Spleen (tissue), 11 donors: ENCODE measurements around the gene ALKBH5. TPM values are rescaled to one million over a fixed set of nuclear protein-coding genes. Genes with fewer than 3 reads are reported as not detected.

Experiments used
- DNase-seq: peaks from one replicate; pipeline ENCODE4 v3.0.0-alpha.2; 2020
- H3K27ac ChIP-seq, 8 donors: fragments of 200-600 bp; sonication (generic) in 7 of 8; 1 replicate in 4 of 8; 2 replicates in 4 of 8; pipeline versions ENCODE4 v1.5.0 to v1.8.0; 2016 to 2021; ENCODE audit warnings: inconsistent platforms in 4 of 8, mild to moderate bottlenecking in 4 of 8, moderate library complexity in 1 of 8
- H3K27me3 ChIP-seq, 7 donors: fragments of 200-600 bp; sonication (generic) in 6 of 7; replicated peaks in 1 of 7; 1 replicate in 4 of 7; 2 replicates in 3 of 7; pipeline versions ENCODE4 v1.5.0 to v1.8.0; 2016 to 2021; ENCODE audit warnings: inconsistent platforms in 3 of 7, mild to moderate bottlenecking in 1 of 7
- H3K36me3 ChIP-seq, 6 donors: fragments of 200-600 bp; sonication (generic) in 5 of 6; 1 replicate in 4 of 6; 2 replicates in 2 of 6; pipeline versions ENCODE4 v1.5.0 to v1.8.0; 2016 to 2021; ENCODE audit warnings: inconsistent platforms in 2 of 6
- H3K4me1 ChIP-seq, 6 donors: fragments of 200-600 bp; sonication (generic) in 5 of 6; 1 replicate in 3 of 6; 2 replicates in 3 of 6; pipeline versions ENCODE4 v1.5.0 to v1.8.0; 2016 to 2021; ENCODE audit warnings: inconsistent platforms in 3 of 6
- H3K4me3 ChIP-seq, 8 donors: fragments of 200-600 bp; sonication (generic) in 7 of 8; 1 replicate in 4 of 8; 2 replicates in 4 of 8; pipeline versions ENCODE4 v1.5.0 to v1.8.0; 2016 to 2021; ENCODE audit warnings: inconsistent platforms in 4 of 8, mild to moderate bottlenecking in 4 of 8, moderate library complexity in 2 of 8
- H3K9me3 ChIP-seq, 8 donors: fragments of 200-600 bp; sonication (generic) in 7 of 8; 1 replicate in 4 of 8; 2 replicates in 4 of 8; pipeline versions ENCODE4 v1.5.0 to v1.8.0; 2016 to 2021; ENCODE audit warnings: inconsistent platforms in 4 of 8
- CTCF ChIP-seq, 11 experiments: fragments of 200-600 bp in 7 of 11; fragments of 450-650 bp in 4 of 11; sonication (generic) in 4 of 11; IDR thresholded peaks in 8 of 11; conservative IDR thresholded peaks in 3 of 11; 1 replicate in 7 of 11; 2 replicates in 4 of 11; pipeline versions ENCODE4 v1.4.0 to v1.8.0; 2016 to 2021; ENCODE audit warnings: antibody characterized with exemption in 11 of 11, inconsistent platforms in 4 of 11, mild to moderate bottlenecking in 1 of 11
- POLR2A ChIP-seq, 3 donors: fragments of 450-650 bp; IDR thresholded peaks; one replicate each; pipeline ENCODE4 v1.5.1; 2017; ENCODE audit warnings: antibody characterized with exemption in 3 of 3, mild to moderate bottlenecking in 1 of 3
- POLR2AphosphoS5 ChIP-seq, 3 donors: sonication (generic); formaldehyde crosslinking; IDR thresholded peaks; one replicate each; pipeline ENCODE4 v1.5.1; 2017; ENCODE audit warnings: antibody characterized with exemption in 3 of 3
- WGBS, 5 donors: extraction: QIAGEN DNeasy Blood & Tissue Kit in 3 of 5; methylation state at CpG; one replicate each; pipeline versions ENCODE4 v1.1.5 to v1.1.7; 2013 to 2018; 5-methylcytosine and 5-hydroxymethylcytosine counted together
- intact Hi-C: fragments of 100-400 bp; cut with DNase I; formaldehyde crosslinking; loops from one replicate; pipeline ENCODE4 v1.15.0; 2023; ENCODE audit warnings: low total_unique reads
- polyA plus RNA-seq, 3 donors: library from polyadenylated mRNA; stranded (reverse); fragments of 200-250 nt; gene quantifications; one replicate each; pipeline ENCODE4 v1.2.1, GENCODE V29; 2013
- total RNA-seq, 7 donors: library from RNA; depleted of rRNA in 3 of 7; stranded (reverse); fragments of >200 nt in 3 of 7; fragmentation: NEBNext Ultra II Directional in 4 of 7; extraction: Animal tissue kit (Norgen Biotek cat#: 25700) in 4 of 7; gene quantifications; one replicate each; pipeline versions ENCODE4 v1.1.0 to v1.2.1, GENCODE V29; 2016 to 2021
- donor health status: healthy with polysubstance abuse.
- donor health status: DM: no; HTN: no; CAD: no; lungs with moderate emphysema.
- donor health status: DM: no; HTN: no; CAD: no.
- donor health status: Bipolar disorder and iron deficiency.
- donor health status: healthy.
- donor health status: DM: no; HTN: no; CAD: no.
- donor health status: DM: yes; HTN: yes; CAD: no.

ALKBH5 gene
- total and polyA plus RNA-seq, 10 donors, result 27.1 to 120 (median 94.3) TPM

GRCh38 chr17:18179196-18179595 is 4.4 kb upstream of the ALKBH5 start:
- Histone ChIP-seq H3K4me1 (peaks cover 7 to 20% (median 12%) of the 10 kb centered on the region in 6 donors), H3K4me3 (no peak overlapping the region), H3K27me3 (no peaks in the 10 kb centered on the region), H3K36me3 (no peaks in the 10 kb centered on the region), H3K9me3 (no peaks in the 10 kb centered on the region), H3K27ac (no peak overlapping the region)
- no peak for DNase-seq
- 88 to 100% (median 96%) methylated on average over 1 of the region's 1 CpG for WGBS, 5 donors
- TF ChIP-seq POLR2AphosphoS5 (IDR thresholded peaks at IDR 0.05), result no peak
- no peak for TF ChIP-seq POLR2A (IDR thresholded peaks at IDR 0.05)
- no peak for TF ChIP-seq CTCF (IDR thresholded peaks at IDR 0.05 in 8 of 11, conservative IDR thresholded peaks at IDR 0.05 in 3 of 11)
- intact Hi-C loops, result no loop called here

- WGBS, 5 donors, result 92 to 96% (median 95%) methylated on average over 7 of the region's 7 CpGs
- Histone ChIP-seq H3K4me3 (no peak overlapping the region), H3K36me3 (no peaks in the 10 kb centered on the region), H3K9me3 (no peaks in the 10 kb centered on the region), H3K4me1 (peaks cover 7 to 24% (median 15%) of the 10 kb centered on the region in 6 donors), H3K27me3 (no peaks in the 10 kb centered on the region), H3K27ac (no peak overlapping the region)
- intact Hi-C loops, result no loop called here
- DNase-seq, result no peak
- TF ChIP-seq POLR2AphosphoS5 (IDR thresholded peaks at IDR 0.05) (no peak), POLR2A (IDR thresholded peaks at IDR 0.05) (no peak), CTCF (IDR thresholded peaks at IDR 0.05 in 8 of 11, conservative IDR thresholded peaks at IDR 0.05 in 3 of 11) (no peak)
These were observed 3.8 kb upstream of the ALKBH5 start for GRCh38 chr17:18179804-18180203.

- DNase-seq, result no peak
- TF ChIP-seq POLR2A (IDR thresholded peaks at IDR 0.05) (no peak), POLR2AphosphoS5 (IDR thresholded peaks at IDR 0.05) (no peak), CTCF (IDR thresholded peaks at IDR 0.05 in 8 of 11, conservative IDR thresholded peaks at IDR 0.05 in 3 of 11) (no peak)
- Histone ChIP-seq H3K36me3 (peaks cover 0 to under 1% (median 0%) of the 10 kb centered on the region in 6 donors), H3K27ac (peak overlapping the region in 3 of 8 donors; percentile 97 to 98 (median 97)), H3K4me3 (no peak overlapping the region), H3K4me1 (peaks cover 22 to 33% (median 27%) of the 10 kb centered on the region in 6 donors), H3K9me3 (no peaks in the 10 kb centered on the region), H3K27me3 (no peaks in the 10 kb centered on the region)
- intact Hi-C loops, result no loop called here
- WGBS, 5 donors, result 83 to 95% (median 89%) methylated on average over 5 of the region's 5 CpGs
These were observed 2.3 kb upstream of the ALKBH5 start for GRCh38 chr17:18181358-18181757.

- H3K27ac ChIP-seq, result peak overlapping the region; percentile 97 to 100 (median 98)
- peak overlapping the region; percentile 73 to 94 (median 85) for H3K4me3 ChIP-seq
- no peak for TF ChIP-seq POLR2A (IDR thresholded peaks at IDR 0.05)
- no peak for TF ChIP-seq POLR2AphosphoS5 (IDR thresholded peaks at IDR 0.05)
- no peak for TF ChIP-seq CTCF (IDR thresholded peaks at IDR 0.05 in 8 of 11, conservative IDR thresholded peaks at IDR 0.05 in 3 of 11)
- intact Hi-C loops, result no loop called here
- H3K36me3 ChIP-seq, result peaks cover 0 to 10% (median 0%) of the 10 kb centered on the region in 6 donors
- H3K27me3 ChIP-seq, result no peaks in the 10 kb centered on the region
- 23 to 41% (median 27%) methylated on average over 27 to 28 of the region's 28 CpGs for WGBS, 5 donors
- peaks cover 32 to 43% (median 37%) of the 10 kb centered on the region in 6 donors for H3K4me1 ChIP-seq
- no peaks in the 10 kb centered on the region for H3K9me3 ChIP-seq
- DNase-seq, result no peak
These were observed 1.3 kb upstream of the ALKBH5 start for GRCh38 chr17:18182110-18182977.
